Ishikawa (cell line): ENCODE results near the gene UNC5B.

Source experiments
- EGR1 ChIP-seq: IDR thresholded peaks from 2 replicates; pipeline ENCODE4 v1.6.1; 2012
- RAD21 ChIP-seq: IDR thresholded peaks from 2 replicates; pipeline ENCODE4 v1.6.1; 2012; ENCODE audit warnings: low read depth
- YY1 ChIP-seq: IDR thresholded peaks from 2 replicates; pipeline ENCODE4 v1.6.1; 2012; ENCODE audit warnings: low read depth
- TF ChIP-seq, protein P1 (sequence below): IDR thresholded peaks from 2 replicates; pipeline ENCODE4 v1.6.1; 2012

- TF ChIP-seq EGR1: no peak
- TF ChIP-seq, protein P1, sequence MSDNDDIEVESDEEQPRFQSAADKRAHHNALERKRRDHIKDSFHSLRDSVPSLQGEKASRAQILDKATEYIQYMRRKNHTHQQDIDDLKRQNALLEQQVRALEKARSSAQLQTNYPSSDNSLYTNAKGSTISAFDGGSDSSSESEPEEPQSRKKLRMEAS: no peak
- TF ChIP-seq RAD21: no peak
- no peak for TF ChIP-seq YY1
Measured at GRCh38 chr10:71206911-71207310, 5.5 kb upstream of the UNC5B start.
